WTC11 (cell line): ENCODE results near the gene SLC2A10.

ENCODE experiments used
- ATF2 ChIP-seq: sonication (generic); formaldehyde crosslinking; IDR thresholded peaks from 2 replicates; pipeline ENCODE4 v1.8.1; 2022; ENCODE audit warnings: low read depth, missing genetic modification reagents, borderline replicate concordance
- ETV6 ChIP-seq: sonication (generic); formaldehyde crosslinking; IDR thresholded peaks from 2 replicates; pipeline ENCODE4 v1.8.1; 2022; ENCODE audit warnings: mild to moderate bottlenecking, missing genetic modification reagents
- JUN ChIP-seq: sonication (generic); formaldehyde crosslinking; IDR thresholded peaks from 2 replicates; pipeline ENCODE4 v1.8.0; 2023; ENCODE audit warnings: mild to moderate bottlenecking, missing genetic modification reagents
- MAX ChIP-seq: sonication (generic); formaldehyde crosslinking; IDR thresholded peaks from 2 replicates; pipeline ENCODE4 v1.8.0; 2022; ENCODE audit warnings: mild to moderate bottlenecking, missing genetic modification reagents
- TF ChIP-seq, protein P1 (sequence below): fragments of 200-600 bp; IDR thresholded peaks from 2 replicates; pipeline ENCODE4 v1.8.0; 2022; ENCODE audit warnings: antibody characterized with exemption
- TF ChIP-seq, protein P2 (sequence below): sonication (generic); formaldehyde crosslinking; IDR thresholded peaks from 2 replicates; pipeline ENCODE4 v1.8.1; 2023; ENCODE audit warnings: mild to moderate bottlenecking, missing genetic modification reagents

- TF ChIP-seq ATF2 (CRISPR knock-in tag) = no peak
- TF ChIP-seq MAX (CRISPR knock-in tag) = no peak
- TF ChIP-seq, protein P1, sequence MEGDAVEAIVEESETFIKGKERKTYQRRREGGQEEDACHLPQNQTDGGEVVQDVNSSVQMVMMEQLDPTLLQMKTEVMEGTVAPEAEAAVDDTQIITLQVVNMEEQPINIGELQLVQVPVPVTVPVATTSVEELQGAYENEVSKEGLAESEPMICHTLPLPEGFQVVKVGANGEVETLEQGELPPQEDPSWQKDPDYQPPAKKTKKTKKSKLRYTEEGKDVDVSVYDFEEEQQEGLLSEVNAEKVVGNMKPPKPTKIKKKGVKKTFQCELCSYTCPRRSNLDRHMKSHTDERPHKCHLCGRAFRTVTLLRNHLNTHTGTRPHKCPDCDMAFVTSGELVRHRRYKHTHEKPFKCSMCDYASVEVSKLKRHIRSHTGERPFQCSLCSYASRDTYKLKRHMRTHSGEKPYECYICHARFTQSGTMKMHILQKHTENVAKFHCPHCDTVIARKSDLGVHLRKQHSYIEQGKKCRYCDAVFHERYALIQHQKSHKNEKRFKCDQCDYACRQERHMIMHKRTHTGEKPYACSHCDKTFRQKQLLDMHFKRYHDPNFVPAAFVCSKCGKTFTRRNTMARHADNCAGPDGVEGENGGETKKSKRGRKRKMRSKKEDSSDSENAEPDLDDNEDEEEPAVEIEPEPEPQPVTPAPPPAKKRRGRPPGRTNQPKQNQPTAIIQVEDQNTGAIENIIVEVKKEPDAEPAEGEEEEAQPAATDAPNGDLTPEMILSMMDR = no peak
- no peak for TF ChIP-seq ETV6 (CRISPR knock-in tag)
- TF ChIP-seq JUN (CRISPR knock-in tag) = no peak
- TF ChIP-seq, protein P2, sequence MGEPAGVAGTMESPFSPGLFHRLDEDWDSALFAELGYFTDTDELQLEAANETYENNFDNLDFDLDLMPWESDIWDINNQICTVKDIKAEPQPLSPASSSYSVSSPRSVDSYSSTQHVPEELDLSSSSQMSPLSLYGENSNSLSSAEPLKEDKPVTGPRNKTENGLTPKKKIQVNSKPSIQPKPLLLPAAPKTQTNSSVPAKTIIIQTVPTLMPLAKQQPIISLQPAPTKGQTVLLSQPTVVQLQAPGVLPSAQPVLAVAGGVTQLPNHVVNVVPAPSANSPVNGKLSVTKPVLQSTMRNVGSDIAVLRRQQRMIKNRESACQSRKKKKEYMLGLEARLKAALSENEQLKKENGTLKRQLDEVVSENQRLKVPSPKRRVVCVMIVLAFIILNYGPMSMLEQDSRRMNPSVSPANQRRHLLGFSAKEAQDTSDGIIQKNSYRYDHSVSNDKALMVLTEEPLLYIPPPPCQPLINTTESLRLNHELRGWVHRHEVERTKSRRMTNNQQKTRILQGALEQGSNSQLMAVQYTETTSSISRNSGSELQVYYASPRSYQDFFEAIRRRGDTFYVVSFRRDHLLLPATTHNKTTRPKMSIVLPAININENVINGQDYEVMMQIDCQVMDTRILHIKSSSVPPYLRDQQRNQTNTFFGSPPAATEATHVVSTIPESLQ (CRISPR knock-in tag) = no peak
These were observed 30.9 kb upstream of the SLC2A10 start for GRCh38 chr20:46678516-46678915.
